EL (cell line): ENCODE measurements around the gene BPIFA2.
"Not testable (repeated sequence)": the region's sequence is repeated elsewhere in the genome, so short reads cannot be mapped to it uniquely, and the experiment has no call there.

Experiments used
- DNase-seq: peaks from one replicate; pipeline ENCODE4 v3.0.0-alpha.2; 2016

BPIFA2 gene

GRCh38 chr20:33162753-33163152, 5.2 kb upstream of the BPIFA2 start:
- DNase-seq = no peak

GRCh38 chr20:33163856-33164762, 3.9 kb upstream of the BPIFA2 start:
- DNase-seq = no peak

GRCh38 chr20:33164763-33165095, 3.2 kb upstream of the BPIFA2 start:
- DNase-seq = no peak

- DNase-seq = no peak
Observed at GRCh38 chr20:33165416-33166055, 2.4 kb upstream of the BPIFA2 start.

- DNase-seq = no peak
Observed at GRCh38 chr20:33166533-33167113, 1.3 kb upstream of the BPIFA2 start.

GRCh38 chr20:33169176-33169794, 1.3 kb downstream of the BPIFA2 start:
- DNase-seq = no peak

- DNase-seq = no peak
Observed at GRCh38 chr20:33172781-33173180, 4.8 kb downstream of the BPIFA2 start.

- DNase-seq = no peak
Observed at GRCh38 chr20:33175123-33175522, 7.2 kb downstream of the BPIFA2 start.

GRCh38 chr20:33176101-33176500, 8.1 kb downstream of the BPIFA2 start:
- DNase-seq = no peak

GRCh38 chr20:33177866-33178265, 9.9 kb downstream of the BPIFA2 start:
- no peak for DNase-seq

- no peak for DNase-seq
Observed at GRCh38 chr20:33178726-33179125, 10.8 kb downstream of the BPIFA2 start.

- DNase-seq = no peak
Observed at GRCh38 chr20:33180169-33180568, 12.2 kb downstream of the BPIFA2 start.

- DNase-seq = no peak
Observed at GRCh38 chr20:33181482-33182093, 13.6 kb downstream of the BPIFA2 start.

GRCh38 chr20:33183312-33183711, 15.4 kb downstream of the BPIFA2 start:
- DNase-seq = no peak

- not testable (repeated sequence) for DNase-seq
Observed at GRCh38 chr20:33185031-33185590, 17.2 kb downstream of the BPIFA2 start.

GRCh38 chr20:33187491-33187890, 19.5 kb downstream of the BPIFA2 start:
- no peak for DNase-seq

- DNase-seq = no peak
Observed at GRCh38 chr20:33188421-33188820, 20.5 kb downstream of the BPIFA2 start.

GRCh38 chr20:33191484-33191883, 23.5 kb downstream of the BPIFA2 start:
- DNase-seq = no peak

GRCh38 chr20:33191955-33192354, 24.0 kb downstream of the BPIFA2 start:
- DNase-seq = no peak

- DNase-seq = no peak
Observed at GRCh38 chr20:33192912-33193501, 25.0 kb downstream of the BPIFA2 start.

- no peak for DNase-seq
Observed at GRCh38 chr20:33199026-33199425, 31.1 kb downstream of the BPIFA2 start.

GRCh38 chr20:33202451-33202850, 34.5 kb downstream of the BPIFA2 start:
- no peak for DNase-seq
